GM23338 (cell line): ENCODE data around the gene ILKAP. TPM values are rescaled to one million over a fixed set of nuclear protein-coding genes. Genes with fewer than 3 reads are reported as not detected.

Experiments
- ATAC-seq: fragments of 200-7000 bp; cut with Tn5 transposase; 3 replicates; pipeline ENCODE4 v1.9.1; 2020
- DNase-seq: peaks from one replicate; pipeline ENCODE4 v3.0.0-alpha.2; 2015; ENCODE audit warnings: low spot score
- H2AFZ ChIP-seq: fragments of 200-600 bp; sonication (generic); 2 replicates; pipeline ENCODE4 v1.8.0; 2016; ENCODE audit warnings: antibody characterized with exemption, mild to moderate bottlenecking, moderate library complexity
- H3F3A ChIP-seq: fragments of 200-600 bp; sonication (generic); replicated peaks from 2 replicates; pipeline ENCODE4 v1.8.0; 2017; ENCODE audit warnings: antibody characterized with exemption, mixed run types, low read depth
- H3K27ac ChIP-seq: fragments of 200-600 bp; sonication (generic); 2 replicates; pipeline ENCODE4 v1.6.1; 2016; ENCODE audit warnings: low read depth
- H3K27me3 ChIP-seq: fragments of 200-600 bp; sonication (generic); 2 replicates; pipeline ENCODE4 v1.8.0; 2016; ENCODE audit warnings: mild to moderate bottlenecking, mixed run types, moderate library complexity; ENCODE audit not compliant: insufficient read depth
- H3K36me3 ChIP-seq: fragments of 200-600 bp; sonication (generic); 2 replicates; pipeline ENCODE4 v1.8.0; 2016; ENCODE audit warnings: mild to moderate bottlenecking; ENCODE audit not compliant: insufficient read depth
- H3K4me1 ChIP-seq: fragments of 200-600 bp; sonication (generic); 2 replicates; pipeline ENCODE4 v1.8.0; 2016; ENCODE audit warnings: mild to moderate bottlenecking, moderate library complexity; ENCODE audit not compliant: insufficient read depth
- H3K4me2 ChIP-seq: fragments of 200-600 bp; sonication (generic); 2 replicates; pipeline ENCODE4 v1.7.1; 2017; ENCODE audit warnings: mixed run types
- H3K4me3 ChIP-seq: fragments of 200-600 bp; sonication (generic); 2 replicates; pipeline ENCODE4 v1.6.1; 2016; ENCODE audit warnings: mixed run types
- H3K79me2 ChIP-seq: fragments of 200-600 bp; sonication (generic); replicated peaks from 2 replicates; pipeline ENCODE4 v1.8.0; 2017; ENCODE audit warnings: mild to moderate bottlenecking; ENCODE audit not compliant: insufficient read depth
- H3K9me2 ChIP-seq: fragments of 200-600 bp; sonication (generic); 2 replicates; pipeline ENCODE4 v1.8.0; 2017; ENCODE audit not compliant: insufficient read depth
- H4K20me1 ChIP-seq: fragments of 200-600 bp; sonication (generic); replicated peaks from 2 replicates; pipeline ENCODE4 v1.8.0; 2017; ENCODE audit warnings: mild to moderate bottlenecking; ENCODE audit not compliant: insufficient read depth
- H3K27ac Mint-ChIP-seq: 2 replicates; pipeline ENCODE4 v1.8.0; 2020; ENCODE audit warnings: inconsistent platforms, mild to moderate bottlenecking, moderate library complexity, mixed read lengths
- H3K27me3 Mint-ChIP-seq: 3 replicates; pipeline ENCODE4 v1.8.0; 2022; ENCODE audit warnings: low read depth, mild to moderate bottlenecking, moderate library complexity, mixed read lengths, inconsistent platforms; ENCODE audit not compliant: insufficient read depth, poor library complexity
- H3K36me3 Mint-ChIP-seq: 3 replicates; pipeline ENCODE4 v1.8.0; 2021; ENCODE audit warnings: low read depth, mild to moderate bottlenecking, inconsistent platforms, moderate library complexity, mixed read lengths
- H3K4me1 Mint-ChIP-seq: 3 replicates; pipeline ENCODE4 v1.8.0; 2020; ENCODE audit warnings: mild to moderate bottlenecking, inconsistent platforms, mixed read lengths
- H3K4me3 Mint-ChIP-seq: 3 replicates; pipeline ENCODE4 v1.8.0; 2021; ENCODE audit warnings: moderate library complexity, mild to moderate bottlenecking, inconsistent platforms, mixed read lengths
- H3K9me3 Mint-ChIP-seq: 3 replicates; pipeline ENCODE4 v1.8.0; 2020; ENCODE audit warnings: moderate library complexity, mild to moderate bottlenecking, inconsistent platforms, mixed read lengths
- CREB1 ChIP-seq: fragments of 250-450 bp; sonication (Bioruptor Pico); IDR thresholded peaks from 2 replicates; pipeline ENCODE4 v1.5.0; 2020; ENCODE audit warnings: low read depth, mild to moderate bottlenecking, moderate library complexity
- EZH2 ChIP-seq: fragments of 200-600 bp; sonication (generic); IDR thresholded peaks from one replicate; pipeline ENCODE4 v1.8.0; 2017; ENCODE audit warnings: antibody characterized with exemption, mild to moderate bottlenecking, low read depth; ENCODE audit not compliant: unreplicated experiment
- EZH2phosphoT487 ChIP-seq: fragments of 200-600 bp; sonication (generic); IDR thresholded peaks from one replicate; pipeline ENCODE4 v1.8.1; 2018; ENCODE audit warnings: antibody characterized with exemption; ENCODE audit not compliant: unreplicated experiment
- JUNB ChIP-seq: IDR thresholded peaks from one replicate; pipeline ENCODE4 v1.6.1; 2016; ENCODE audit warnings: antibody characterized with exemption; ENCODE audit not compliant: unreplicated experiment
- NANOG ChIP-seq: IDR thresholded peaks from 2 replicates; pipeline ENCODE4 v1.6.1; 2016; ENCODE audit warnings: antibody characterized with exemption, borderline replicate concordance
- POLR2AphosphoS5 ChIP-seq: IDR thresholded peaks from 2 replicates; pipeline ENCODE4 v1.6.1; 2016; ENCODE audit warnings: antibody characterized with exemption, low read depth
- STAT1 ChIP-seq: IDR thresholded peaks from one replicate; pipeline ENCODE4 v1.6.1; 2016; ENCODE audit warnings: antibody characterized with exemption; ENCODE audit not compliant: unreplicated experiment
- ZNF114 ChIP-seq: fragments of 250-450 bp; sonication (Bioruptor Pico); IDR thresholded peaks from 2 replicates; pipeline ENCODE4 v1.5.0; 2020; ENCODE audit warnings: mild to moderate bottlenecking, moderate library complexity
- ZNF331 ChIP-seq: fragments of 250-450 bp; sonication (Bioruptor Pico); IDR thresholded peaks from 2 replicates; pipeline ENCODE4 v1.5.0; 2020; ENCODE audit warnings: low read depth, mild to moderate bottlenecking, moderate library complexity
- polyA plus RNA-seq: library from polyadenylated mRNA; unstranded; fragments of >200 nt; fragmentation: Nextera tagmentation; extraction: Ambion mirVana; gene quantifications from 2 replicates; pipeline ENCODE4 v1.2.1, GENCODE V29; 2016
- total RNA-seq: library from RNA; depleted of rRNA; stranded (reverse); fragments of >200 nt; shearing (Covaris generic); gene quantifications from 2 replicates; pipeline ENCODE4 v1.2.3, GENCODE V29; 2014
- TF ChIP-seq, protein P1 (sequence below): IDR thresholded peaks from one replicate; pipeline ENCODE4 v1.6.1; 2018; ENCODE audit warnings: antibody characterized with exemption; ENCODE audit not compliant: unreplicated experiment
- TF ChIP-seq, protein P2 (sequence below): fragments of 250-450 bp; sonication (Bioruptor Pico); IDR thresholded peaks from 2 replicates; pipeline ENCODE4 v1.5.0; 2020; ENCODE audit warnings: mild to moderate bottlenecking, moderate library complexity
- TF ChIP-seq, protein P3 (sequence below): IDR thresholded peaks from 2 replicates; pipeline ENCODE4 v1.6.1; 2016; ENCODE audit warnings: antibody characterized with exemption
- TF ChIP-seq, protein P4 (sequence below), 2 experiments: fragments of 200-600 bp in 1 of 2; sonication (generic) in 1 of 2; conservative IDR thresholded peaks; 2 replicates each; pipeline versions ENCODE4 v1.5.1 to v1.6.1; 2016 to 2017; ENCODE audit warnings: antibody characterized with exemption in 2 of 2, low read depth in 2 of 2, mild to moderate bottlenecking in 2 of 2, moderate library complexity in 1 of 2

Gene ILKAP
- total and polyA plus RNA-seq, 2 experiments from 2014 or later, result 17.0 to 35.9 TPM

DNA sequence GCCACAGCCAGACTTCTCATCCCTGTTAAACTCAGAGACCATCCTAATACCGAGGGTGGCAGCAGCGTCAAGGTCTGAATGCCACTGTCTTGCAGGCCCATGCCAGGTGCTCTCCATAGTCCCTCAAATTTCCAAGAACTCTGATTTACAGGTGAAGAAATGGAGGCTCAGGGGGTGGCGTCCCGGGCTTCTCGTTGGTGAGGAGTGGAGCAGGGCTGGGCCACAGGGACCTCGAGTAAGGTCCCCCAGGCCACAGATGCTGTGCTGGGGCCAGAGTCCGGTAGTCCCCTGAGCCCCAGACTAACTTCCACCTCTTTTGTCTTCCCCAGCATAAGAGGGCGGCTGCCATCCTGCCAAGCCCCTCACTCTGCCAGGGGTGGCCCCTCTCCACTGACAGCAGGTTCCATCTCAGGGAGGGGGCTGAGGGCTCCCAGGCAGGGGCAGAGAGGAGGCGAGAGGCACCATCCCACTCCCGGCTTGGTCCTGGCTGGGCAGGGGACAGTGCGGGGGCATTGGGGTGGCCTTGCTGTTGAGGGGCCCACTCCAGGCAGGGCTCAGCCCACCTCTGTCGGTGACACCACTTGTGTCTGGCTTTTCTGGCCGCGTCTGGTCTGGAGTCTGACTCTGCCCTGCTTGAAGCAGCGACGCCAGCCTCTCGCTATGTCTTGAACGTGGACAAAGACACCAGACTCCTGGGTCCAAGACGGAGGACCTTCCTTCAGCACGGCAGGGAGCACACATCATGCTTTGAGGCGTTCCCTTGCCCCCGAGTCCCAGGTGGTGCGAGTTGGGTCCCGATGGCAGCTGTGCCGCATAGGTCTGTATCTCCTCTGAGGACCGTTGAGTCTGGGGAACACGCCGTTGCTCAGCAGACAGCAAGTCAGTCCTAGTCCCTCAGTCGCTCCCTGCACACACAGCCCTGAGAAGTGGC, 80.9 kb downstream of the ILKAP start:
- Mint-ChIP-seq H3K9me3 (0 out of 3 replicates have a peak, but pooled peaks cover 1% of the 10 kb centered on the region), H3K4me3 (no peak overlapping the region), H3K4me1 (no peaks in the 10 kb centered on the region), H3K36me3 (no peaks in the 10 kb centered on the region), H3K27ac (no peak overlapping the region), H3K27me3 (peaks cover 5% of the 10 kb centered on the region)
- H3K79me2 ChIP-seq, result no peaks in the 10 kb centered on the region
- no peaks in the 10 kb centered on the region for H3K4me1 ChIP-seq
- no peaks in the 10 kb centered on the region for H3K27me3 ChIP-seq
- no peak overlapping the region for H2AFZ ChIP-seq
- H4K20me1 ChIP-seq, result no peaks in the 10 kb centered on the region
- TF ChIP-seq CREB1 (CRISPR knock-in tag) (no peak), NANOG (no peak), ZNF331 (CRISPR knock-in tag) (no peak), EZH2phosphoT487 (no peak), STAT1 (no peak), JUNB (no peak), EZH2 (no peak), ZNF114 (CRISPR knock-in tag) (no peak), POLR2AphosphoS5 (no peak)
- TF ChIP-seq, protein P1, sequence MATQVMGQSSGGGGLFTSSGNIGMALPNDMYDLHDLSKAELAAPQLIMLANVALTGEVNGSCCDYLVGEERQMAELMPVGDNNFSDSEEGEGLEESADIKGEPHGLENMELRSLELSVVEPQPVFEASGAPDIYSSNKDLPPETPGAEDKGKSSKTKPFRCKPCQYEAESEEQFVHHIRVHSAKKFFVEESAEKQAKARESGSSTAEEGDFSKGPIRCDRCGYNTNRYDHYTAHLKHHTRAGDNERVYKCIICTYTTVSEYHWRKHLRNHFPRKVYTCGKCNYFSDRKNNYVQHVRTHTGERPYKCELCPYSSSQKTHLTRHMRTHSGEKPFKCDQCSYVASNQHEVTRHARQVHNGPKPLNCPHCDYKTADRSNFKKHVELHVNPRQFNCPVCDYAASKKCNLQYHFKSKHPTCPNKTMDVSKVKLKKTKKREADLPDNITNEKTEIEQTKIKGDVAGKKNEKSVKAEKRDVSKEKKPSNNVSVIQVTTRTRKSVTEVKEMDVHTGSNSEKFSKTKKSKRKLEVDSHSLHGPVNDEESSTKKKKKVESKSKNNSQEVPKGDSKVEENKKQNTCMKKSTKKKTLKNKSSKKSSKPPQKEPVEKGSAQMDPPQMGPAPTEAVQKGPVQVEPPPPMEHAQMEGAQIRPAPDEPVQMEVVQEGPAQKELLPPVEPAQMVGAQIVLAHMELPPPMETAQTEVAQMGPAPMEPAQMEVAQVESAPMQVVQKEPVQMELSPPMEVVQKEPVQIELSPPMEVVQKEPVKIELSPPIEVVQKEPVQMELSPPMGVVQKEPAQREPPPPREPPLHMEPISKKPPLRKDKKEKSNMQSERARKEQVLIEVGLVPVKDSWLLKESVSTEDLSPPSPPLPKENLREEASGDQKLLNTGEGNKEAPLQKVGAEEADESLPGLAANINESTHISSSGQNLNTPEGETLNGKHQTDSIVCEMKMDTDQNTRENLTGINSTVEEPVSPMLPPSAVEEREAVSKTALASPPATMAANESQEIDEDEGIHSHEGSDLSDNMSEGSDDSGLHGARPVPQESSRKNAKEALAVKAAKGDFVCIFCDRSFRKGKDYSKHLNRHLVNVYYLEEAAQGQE, result no peak
- TF ChIP-seq, protein P2, sequence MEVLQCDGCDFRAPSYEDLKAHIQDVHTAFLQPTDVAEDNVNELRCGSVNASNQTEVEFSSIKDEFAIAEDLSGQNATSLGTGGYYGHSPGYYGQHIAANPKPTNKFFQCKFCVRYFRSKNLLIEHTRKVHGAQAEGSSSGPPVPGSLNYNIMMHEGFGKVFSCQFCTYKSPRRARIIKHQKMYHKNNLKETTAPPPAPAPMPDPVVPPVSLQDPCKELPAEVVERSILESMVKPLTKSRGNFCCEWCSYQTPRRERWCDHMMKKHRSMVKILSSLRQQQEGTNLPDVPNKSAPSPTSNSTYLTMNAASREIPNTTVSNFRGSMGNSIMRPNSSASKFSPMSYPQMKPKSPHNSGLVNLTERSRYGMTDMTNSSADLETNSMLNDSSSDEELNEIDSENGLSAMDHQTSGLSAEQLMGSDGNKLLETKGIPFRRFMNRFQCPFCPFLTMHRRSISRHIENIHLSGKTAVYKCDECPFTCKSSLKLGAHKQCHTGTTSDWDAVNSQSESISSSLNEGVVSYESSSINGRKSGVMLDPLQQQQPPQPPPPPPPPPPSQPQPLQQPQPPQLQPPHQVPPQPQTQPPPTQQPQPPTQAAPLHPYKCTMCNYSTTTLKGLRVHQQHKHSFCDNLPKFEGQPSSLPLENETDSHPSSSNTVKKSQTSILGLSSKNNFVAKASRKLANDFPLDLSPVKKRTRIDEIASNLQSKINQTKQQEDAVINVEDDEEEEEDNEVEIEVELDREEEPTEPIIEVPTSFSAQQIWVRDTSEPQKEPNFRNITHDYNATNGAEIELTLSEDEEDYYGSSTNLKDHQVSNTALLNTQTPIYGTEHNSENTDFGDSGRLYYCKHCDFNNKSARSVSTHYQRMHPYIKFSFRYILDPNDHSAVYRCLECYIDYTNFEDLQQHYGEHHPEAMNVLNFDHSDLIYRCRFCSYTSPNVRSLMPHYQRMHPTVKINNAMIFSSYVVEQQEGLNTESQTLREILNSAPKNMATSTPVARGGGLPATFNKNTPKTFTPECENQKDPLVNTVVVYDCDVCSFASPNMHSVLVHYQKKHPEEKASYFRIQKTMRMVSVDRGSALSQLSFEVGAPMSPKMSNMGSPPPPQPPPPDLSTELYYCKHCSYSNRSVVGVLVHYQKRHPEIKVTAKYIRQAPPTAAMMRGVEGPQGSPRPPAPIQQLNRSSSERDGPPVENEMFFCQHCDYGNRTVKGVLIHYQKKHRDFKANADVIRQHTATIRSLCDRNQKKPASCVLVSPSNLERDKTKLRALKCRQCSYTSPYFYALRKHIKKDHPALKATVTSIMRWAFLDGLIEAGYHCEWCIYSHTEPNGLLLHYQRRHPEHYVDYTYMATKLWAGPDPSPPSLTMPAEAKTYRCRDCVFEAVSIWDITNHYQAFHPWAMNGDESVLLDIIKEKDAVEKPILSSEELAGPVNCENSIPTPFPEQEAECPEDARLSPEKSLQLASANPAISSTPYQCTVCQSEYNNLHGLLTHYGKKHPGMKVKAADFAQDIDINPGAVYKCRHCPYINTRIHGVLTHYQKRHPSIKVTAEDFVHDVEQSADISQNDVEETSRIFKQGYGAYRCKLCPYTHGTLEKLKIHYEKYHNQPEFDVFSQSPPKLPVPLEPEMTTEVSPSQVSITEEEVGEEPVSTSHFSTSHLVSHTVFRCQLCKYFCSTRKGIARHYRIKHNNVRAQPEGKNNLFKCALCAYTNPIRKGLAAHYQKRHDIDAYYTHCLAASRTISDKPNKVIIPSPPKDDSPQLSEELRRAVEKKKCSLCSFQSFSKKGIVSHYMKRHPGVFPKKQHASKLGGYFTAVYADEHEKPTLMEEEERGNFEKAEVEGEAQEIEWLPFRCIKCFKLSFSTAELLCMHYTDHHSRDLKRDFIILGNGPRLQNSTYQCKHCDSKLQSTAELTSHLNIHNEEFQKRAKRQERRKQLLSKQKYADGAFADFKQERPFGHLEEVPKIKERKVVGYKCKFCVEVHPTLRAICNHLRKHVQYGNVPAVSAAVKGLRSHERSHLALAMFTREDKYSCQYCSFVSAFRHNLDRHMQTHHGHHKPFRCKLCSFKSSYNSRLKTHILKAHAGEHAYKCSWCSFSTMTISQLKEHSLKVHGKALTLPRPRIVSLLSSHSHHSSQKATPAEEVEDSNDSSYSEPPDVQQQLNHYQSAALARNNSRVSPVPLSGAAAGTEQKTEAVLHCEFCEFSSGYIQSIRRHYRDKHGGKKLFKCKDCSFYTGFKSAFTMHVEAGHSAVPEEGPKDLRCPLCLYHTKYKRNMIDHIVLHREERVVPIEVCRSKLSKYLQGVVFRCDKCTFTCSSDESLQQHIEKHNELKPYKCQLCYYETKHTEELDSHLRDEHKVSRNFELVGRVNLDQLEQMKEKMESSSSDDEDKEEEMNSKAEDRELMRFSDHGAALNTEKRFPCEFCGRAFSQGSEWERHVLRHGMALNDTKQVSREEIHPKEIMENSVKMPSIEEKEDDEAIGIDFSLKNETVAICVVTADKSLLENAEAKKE (CRISPR knock-in tag), result no peak
- TF ChIP-seq, protein P3, sequence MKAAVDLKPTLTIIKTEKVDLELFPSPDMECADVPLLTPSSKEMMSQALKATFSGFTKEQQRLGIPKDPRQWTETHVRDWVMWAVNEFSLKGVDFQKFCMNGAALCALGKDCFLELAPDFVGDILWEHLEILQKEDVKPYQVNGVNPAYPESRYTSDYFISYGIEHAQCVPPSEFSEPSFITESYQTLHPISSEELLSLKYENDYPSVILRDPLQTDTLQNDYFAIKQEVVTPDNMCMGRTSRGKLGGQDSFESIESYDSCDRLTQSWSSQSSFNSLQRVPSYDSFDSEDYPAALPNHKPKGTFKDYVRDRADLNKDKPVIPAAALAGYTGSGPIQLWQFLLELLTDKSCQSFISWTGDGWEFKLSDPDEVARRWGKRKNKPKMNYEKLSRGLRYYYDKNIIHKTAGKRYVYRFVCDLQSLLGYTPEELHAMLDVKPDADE, result no peak
- TF ChIP-seq, protein P4, sequence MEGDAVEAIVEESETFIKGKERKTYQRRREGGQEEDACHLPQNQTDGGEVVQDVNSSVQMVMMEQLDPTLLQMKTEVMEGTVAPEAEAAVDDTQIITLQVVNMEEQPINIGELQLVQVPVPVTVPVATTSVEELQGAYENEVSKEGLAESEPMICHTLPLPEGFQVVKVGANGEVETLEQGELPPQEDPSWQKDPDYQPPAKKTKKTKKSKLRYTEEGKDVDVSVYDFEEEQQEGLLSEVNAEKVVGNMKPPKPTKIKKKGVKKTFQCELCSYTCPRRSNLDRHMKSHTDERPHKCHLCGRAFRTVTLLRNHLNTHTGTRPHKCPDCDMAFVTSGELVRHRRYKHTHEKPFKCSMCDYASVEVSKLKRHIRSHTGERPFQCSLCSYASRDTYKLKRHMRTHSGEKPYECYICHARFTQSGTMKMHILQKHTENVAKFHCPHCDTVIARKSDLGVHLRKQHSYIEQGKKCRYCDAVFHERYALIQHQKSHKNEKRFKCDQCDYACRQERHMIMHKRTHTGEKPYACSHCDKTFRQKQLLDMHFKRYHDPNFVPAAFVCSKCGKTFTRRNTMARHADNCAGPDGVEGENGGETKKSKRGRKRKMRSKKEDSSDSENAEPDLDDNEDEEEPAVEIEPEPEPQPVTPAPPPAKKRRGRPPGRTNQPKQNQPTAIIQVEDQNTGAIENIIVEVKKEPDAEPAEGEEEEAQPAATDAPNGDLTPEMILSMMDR (conservative IDR thresholded peaks at IDR 0.05; ENCODE audit: low read depth in 2 of 2), result no peak
- H3F3A ChIP-seq, result peaks cover 9% of the 10 kb centered on the region; the same call in 1 of the 2 replicates
- H3K4me2 ChIP-seq, result no peak overlapping the region
- H3K4me3 ChIP-seq, result no peak overlapping the region
- DNase-seq, result no peak
- H3K36me3 ChIP-seq, result no peaks in the 10 kb centered on the region
- H3K9me2 ChIP-seq, result no peaks in the 10 kb centered on the region
- ATAC-seq, result no peak
- no peak overlapping the region for H3K27ac ChIP-seq
